Bone marrow (tissue), 2 donors: ENCODE data around the gene MMP24.
"Not testable (repeated sequence)": the region's sequence is repeated elsewhere in the genome, so short reads cannot be mapped to it uniquely, and the experiment has no call there.

Source experiments
- DNase-seq, 2 donors: peaks; one replicate each; lab custom pipeline; 2025; lab: John Stamatoyannopoulos, UW

The MMP24 gene

DNA sequence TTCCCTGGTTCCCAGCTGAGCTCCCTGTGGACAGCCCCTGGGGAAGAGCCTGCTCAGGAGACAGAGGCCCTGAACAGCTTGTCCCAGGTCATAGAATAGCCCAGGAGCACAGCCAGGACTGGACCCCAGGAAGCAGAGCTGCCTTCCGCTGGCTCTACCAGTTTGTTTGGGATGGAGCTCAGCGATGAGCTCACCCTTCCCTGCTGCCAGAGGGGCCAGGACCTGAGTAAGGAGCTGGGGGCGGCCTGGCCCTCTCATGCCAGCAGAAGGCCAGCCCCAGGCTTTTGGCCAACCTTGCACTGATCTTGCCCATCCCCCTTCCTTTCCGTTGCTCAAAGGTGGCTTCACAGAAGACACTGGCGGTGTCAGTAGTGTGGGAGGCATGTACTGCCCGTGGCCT lies 33.9 kb downstream of the MMP24 start:
- DNase-seq: no peak

DNA sequence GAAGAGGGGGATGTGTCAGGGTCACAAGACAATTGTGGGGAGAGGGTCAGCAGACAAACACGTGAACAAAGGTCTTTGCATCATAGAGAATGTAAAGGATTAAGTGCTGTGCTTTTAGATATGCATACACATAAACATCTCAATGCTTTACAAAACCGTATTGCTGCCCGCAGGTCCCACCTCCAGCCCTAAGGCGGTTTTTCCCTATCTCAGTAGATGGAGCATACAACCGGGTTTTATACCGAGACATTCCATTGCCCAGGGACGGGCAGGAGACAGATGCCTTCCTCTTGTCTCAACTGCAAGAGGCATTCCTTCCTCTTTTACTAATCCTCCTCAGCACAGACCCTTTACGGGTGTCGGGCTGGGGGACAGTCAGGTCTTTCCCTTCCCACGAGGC lies 35.8 kb downstream of the MMP24 start:
- DNase-seq: not testable (repeated sequence)

DNA sequence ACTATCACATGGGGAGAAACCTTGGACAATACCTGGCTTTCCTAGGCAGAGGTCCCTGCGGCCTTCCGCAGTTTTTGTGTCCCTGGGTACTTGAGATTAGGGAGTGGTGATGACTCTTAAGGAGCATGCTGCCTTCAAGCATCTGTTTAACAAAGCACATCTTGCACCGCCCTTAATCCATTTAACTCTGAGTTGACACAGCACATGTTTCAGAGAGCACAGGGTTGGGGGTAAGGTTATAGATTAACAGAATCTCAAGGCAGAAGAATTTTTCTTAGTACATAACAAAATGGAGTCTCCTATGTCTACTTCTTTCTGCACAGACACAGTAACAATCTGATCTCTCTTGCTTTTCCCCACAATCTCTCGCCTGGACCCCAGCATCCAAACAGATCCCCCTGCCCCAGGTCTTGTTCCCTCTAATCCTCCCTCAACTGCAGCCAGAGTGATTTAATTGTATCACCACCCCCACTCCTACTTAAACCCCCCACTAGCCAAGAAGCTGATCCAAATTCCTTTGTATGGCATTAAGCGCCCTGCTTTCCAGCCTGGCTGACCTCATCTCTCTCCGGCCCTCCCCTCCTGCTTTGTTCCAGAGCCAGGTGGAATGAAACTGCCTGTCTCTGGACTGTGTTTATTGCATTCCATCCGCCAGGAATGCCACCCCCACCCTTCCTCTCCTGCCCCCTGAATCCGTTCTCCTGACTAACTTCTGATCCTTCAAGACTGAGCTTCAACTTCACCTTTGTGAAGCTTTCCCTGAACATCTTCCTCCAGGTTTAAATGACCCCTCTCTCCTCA lies 36.4 kb downstream of the MMP24 start:
- not testable (repeated sequence) for DNase-seq

DNA sequence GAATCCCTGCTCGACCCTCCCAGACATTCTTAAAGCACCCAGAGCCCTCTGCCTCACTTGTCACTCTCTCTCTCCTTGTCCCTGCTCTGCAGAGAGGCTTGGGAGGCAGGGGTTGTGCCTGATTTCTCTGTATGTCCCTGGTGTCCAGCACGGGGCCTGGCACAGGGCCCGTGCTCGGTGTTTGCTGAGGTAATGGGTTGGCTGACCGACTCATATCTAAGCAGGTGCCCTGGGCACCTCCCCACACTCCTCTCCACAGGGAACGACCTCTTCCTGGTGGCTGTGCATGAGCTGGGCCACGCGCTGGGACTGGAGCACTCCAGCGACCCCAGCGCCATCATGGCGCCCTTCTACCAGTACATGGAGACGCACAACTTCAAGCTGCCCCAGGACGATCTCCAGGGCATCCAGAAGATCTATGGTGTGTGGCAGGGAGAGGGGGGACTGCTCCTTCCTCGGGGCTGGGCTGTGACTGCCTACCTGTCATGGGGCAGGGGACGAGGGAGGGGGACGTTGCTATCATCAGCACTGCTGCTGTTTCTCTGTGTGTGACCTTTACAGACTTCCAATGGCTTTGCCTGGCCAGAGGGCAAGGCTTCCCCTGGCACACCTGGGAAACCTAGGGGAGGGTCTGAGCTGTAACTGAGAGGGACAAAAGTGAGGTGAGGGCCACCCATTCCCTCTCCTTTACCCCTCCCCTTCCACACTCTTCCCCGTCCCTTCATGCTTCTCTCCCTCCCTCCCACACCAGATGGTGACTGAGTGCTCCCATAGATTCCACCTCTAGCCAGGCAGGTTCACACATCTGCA lies 37.2 kb downstream of the MMP24 start:
- no peak for DNase-seq

DNA sequence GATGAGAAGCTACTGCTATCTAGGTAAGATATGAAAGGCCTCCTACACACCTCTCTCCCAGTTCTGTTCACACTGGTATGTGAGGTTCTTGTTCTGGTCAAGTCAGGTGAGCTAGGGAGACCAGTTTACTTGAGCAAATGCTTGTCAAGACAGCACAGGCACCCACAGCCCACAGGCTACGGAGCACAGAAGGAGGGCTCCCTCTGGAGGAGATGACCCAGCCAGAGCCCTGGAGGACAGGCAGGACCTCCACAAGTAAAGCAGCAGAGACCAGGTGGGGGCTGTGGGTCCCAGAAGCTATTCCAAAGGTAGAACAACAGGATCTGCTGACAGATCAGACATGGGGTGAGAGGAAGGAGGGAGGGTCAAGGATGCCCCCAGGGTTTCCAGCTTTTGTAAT lies 38.3 kb downstream of the MMP24 start:
- DNase-seq: no peak

DNA sequence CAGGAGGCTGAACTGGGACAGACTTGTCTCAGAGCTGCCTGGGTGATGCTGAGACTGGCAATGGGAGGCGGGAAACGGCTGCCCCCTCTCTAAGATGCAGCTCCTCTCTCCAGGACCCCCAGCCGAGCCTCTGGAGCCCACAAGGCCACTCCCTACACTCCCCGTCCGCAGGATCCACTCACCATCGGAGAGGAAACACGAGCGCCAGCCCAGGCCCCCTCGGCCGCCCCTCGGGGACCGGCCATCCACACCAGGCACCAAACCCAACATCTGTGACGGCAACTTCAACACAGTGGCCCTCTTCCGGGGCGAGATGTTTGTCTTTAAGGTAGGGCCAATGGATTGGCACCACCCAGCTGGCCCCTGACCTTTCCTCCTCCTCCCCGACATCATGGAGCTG lies 40.6 kb downstream of the MMP24 start:
- DNase-seq: no peak

DNA sequence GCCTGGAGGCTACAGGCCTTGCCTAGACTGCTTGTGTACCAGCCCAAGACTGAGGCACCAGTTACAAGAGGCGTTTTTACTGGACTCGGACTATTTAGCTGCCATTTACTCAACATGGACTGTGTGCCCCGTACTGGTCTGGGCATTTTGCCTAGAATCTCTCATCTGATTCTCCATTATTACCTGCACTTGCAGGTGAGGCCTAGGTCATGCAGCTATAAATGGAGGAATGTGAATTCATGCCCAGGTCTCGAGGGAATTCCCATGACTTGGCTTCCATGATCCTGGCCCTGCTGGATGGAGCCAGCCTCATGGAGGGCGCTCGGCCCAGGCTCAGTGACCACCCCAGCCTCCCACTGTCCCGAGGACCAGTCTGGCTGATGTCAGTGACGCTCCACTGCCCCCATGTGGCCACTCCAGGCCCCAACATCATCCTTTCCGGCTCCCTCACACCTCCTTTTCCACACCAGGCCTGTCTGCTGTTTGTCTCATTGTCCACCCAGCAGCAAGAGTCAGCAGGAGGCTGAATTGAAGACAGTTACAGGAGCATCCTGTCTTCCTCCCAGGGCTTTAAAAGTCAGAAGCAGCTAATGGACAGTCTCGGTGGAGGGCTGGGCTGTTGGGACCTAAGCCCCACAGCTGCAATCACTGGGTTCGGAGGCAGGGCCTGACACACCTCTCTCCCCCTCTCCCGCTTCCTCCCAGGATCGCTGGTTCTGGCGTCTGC lies 42.7 kb downstream of the MMP24 start:
- peak in 1 of 2 donors; percentile 12 for DNase-seq

DNA sequence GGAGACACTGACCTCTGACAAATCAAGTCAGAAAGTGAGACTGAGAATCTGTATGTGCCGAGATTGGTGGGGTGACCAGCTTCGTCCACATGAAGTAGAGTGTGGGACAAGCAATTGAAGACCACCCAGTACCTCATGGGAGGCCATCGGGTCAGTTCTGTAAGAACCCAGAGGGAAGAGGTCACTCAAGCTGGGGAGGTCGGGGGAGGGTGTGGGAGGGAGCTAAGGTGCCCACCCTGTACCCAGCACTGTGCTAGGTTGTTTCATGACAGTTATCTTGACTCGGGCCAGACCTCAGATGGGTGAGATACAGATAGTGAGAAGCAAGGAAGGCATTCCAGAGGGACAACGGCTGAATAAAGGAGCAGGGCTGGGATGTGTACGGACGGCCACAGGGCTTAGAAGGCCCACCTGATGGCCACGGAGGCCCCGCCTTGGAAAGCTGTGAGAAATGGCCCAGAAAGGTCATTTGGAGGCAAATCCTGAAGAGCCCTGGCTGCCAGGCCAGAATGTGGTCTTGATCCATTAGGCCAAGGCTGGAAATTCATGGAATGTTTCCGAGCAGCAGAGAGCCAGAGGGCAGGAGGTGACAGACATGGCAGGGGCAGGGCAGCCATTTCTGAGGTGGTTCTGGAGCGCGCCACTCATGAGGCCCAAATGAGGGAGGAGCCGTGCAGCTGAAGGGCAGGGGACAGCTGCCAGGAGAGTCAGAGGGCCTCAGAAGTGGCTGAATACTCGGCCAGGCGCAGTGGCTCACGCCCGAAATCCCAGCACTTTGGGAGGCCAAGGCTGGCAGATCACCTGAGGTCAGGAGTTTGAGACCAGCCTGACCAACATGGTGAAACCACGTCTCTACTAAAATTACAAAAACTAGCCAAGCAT lies 43.8 kb downstream of the MMP24 start:
- no peak for DNase-seq

DNA sequence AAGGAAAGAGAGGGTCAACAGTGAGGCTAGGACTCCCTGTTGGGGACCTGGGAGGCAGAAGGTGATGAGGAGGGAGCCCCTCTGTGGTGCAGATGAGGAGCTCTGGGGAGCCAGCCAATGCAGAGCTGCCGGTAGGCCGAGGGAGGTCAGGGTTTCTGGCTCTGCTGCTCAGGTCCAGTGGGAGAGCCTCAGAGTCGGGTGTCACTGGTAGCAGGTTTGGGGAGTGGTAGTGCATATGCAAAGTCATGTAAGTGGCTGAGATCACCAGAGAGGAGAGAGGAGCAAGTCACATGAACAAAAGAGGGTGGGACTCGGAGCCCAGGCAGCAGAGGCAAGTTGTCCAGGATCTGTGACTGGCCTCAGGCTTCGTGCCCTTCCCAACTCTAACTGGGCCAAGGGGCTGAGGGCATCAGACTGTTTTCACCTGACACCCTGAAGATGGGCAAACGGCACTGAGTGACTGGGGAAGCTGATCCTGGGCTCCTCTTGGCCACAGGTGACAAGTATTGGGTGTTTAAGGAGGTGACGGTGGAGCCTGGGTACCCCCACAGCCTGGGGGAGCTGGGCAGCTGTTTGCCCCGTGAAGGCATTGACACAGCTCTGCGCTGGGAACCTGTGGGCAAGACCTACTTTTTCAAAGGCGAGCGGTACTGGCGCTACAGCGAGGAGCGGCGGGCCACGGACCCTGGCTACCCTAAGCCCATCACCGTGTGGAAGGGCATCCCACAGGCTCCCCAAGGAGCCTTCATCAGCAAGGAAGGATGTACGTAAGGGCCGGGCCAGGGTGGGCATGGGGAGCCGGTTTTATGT lies 44.8 kb downstream of the MMP24 start:
- no peak for DNase-seq

DNA sequence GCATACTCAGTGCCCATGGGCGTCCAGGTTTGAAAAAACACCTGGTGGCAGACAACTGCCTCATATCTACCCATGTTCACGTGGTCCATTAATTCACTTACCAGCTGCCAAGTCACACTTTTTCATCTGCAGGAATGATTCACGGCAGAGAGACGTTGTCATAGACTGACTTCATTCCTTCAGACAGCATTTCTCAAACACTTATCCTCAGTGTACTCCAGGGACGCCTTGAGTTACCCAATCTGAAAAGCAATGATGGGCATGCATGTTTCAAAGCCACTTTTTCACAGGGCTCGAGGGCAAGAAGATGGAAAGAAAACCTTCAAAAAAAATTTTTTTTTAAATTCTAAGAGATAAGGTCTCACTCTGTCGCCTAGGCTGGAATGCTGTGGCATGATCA lies 45.4 kb downstream of the MMP24 start:
- no peak for DNase-seq

DNA sequence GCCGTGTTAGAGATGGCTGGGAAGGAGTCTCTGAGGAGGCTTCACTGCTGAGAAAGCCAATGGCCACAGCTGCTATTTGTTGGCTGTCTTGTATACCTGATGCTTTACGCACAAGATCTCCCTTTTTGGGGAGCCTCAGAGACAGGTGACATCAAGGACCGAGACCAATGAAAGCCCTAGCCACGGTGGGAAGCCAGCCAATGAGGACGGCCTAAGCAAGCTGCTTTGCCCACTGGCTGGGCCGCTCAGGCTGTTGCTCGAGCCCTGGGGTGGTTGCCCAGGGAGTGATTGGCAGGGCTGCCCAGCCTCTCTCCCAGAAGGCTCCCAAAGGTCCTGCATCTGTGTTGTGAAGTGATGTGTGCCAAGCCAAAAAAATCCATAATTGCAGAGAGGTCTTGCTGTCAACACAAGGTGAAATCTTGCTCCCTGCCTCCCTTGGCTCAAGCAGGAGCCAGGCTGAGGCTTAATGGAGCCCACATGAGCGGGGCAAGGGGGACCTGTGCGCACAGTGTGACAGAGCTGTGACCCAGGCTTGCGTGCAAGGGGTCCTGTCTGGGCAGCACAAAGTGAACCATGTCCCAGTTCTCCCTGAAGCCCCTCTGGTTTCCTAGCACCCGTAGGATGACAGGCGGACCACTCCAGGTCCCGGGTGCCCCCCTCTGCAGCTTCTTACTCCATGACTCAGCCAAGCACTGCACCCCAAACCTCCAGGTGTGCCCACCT lies 47.1 kb downstream of the MMP24 start:
- no peak for DNase-seq

DNA sequence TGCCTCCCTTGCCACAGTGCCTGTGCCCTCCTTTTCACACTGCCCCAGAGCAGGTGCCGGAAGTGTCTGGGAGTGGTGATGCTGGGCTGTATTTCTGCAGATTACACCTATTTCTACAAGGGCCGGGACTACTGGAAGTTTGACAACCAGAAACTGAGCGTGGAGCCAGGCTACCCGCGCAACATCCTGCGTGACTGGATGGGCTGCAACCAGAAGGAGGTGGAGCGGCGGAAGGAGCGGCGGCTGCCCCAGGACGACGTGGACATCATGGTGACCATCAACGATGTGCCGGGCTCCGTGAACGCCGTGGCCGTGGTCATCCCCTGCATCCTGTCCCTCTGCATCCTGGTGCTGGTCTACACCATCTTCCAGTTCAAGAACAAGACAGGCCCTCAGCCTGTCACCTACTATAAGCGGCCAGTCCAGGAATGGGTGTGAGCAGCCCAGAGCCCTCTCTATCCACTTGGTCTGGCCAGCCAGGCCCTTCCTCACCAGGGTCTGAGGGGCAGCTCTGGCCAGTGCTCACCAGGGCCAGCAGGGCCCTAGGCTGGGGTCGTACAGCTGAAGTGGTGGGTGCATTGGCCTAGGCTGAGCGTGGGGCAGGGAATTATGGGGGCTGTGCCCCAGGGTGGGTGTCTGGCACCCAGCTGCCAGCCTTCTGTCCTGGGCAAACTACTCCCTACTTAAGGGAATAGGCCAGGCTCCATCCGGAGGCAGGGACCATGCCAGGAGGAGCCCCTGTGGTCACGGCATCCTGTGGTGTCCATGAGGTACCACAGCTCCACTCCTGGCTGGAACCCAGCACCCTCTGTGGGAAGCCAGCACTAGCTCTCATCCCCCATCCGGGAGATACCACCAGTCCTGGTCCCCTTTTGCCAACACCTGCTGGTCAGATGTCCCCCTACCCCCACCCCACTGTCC lies 47.9 kb downstream of the MMP24 start:
- DNase-seq: no peak

DNA sequence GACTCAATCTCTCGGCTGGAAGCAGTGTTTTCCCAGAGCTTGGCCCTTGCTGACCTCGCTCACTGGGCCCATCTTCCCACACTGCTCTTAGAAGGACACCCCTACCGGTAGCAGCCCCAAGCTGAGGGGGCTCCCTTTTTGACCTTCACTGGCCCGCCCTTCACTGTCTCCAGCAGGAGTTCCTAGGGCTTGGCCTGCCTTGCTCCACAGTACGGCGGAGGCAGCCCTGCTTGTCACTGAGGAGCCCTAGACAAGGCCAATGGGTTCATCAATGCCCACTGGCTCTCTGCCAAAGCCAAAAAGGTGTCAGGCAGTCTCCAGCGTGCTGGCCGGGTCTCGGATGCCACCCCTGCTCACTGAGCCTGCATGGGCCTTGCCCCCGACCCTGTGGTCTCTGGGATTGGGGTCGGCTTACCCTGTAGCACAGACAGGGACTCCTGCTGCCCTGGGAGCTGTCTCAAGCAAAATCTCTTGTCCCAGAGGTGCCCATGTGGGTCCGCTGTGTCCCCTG lies 49.3 kb downstream of the MMP24 start:
- no peak for DNase-seq

DNA sequence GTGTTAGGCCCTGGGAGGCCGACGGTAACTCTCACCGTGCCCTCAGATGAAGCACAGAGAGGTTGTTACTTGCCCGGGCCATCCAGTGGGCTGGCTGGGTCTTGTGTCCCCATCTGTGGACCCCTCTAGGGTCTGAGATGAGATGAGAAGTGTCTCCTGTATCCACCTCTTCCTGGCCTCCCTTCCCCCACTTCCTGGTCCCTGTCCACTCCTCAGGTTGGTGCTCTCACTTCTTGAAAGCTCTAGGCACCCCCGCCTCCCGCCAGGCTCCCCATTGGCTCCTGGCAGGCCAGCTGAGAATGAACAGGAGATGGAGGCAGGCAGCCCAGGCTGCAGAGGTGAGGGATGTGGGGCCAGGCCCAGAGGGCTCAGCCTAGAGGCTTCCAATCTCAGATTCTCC lies 49.9 kb downstream of the MMP24 start:
- no peak for DNase-seq

DNA sequence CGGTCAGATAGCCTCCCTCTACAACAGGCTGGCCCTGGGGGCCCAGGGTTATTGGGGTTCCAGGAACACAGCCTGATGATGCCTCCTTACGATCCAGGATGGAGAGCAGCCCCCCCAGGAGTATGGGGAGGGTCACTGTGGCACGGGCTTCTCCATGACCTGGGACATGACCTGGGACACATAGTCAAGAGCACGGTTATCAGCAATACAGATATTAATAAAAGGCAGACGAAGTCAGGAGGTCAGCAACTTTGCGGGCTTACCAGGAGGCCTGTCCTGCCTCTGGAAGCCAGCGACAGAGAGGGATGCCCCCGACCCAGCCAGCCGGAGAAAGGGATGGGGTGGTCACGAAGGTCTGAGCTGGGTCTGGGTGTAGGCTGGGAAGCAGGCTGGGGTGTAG lies 50.6 kb downstream of the MMP24 start:
- no peak for DNase-seq

DNA sequence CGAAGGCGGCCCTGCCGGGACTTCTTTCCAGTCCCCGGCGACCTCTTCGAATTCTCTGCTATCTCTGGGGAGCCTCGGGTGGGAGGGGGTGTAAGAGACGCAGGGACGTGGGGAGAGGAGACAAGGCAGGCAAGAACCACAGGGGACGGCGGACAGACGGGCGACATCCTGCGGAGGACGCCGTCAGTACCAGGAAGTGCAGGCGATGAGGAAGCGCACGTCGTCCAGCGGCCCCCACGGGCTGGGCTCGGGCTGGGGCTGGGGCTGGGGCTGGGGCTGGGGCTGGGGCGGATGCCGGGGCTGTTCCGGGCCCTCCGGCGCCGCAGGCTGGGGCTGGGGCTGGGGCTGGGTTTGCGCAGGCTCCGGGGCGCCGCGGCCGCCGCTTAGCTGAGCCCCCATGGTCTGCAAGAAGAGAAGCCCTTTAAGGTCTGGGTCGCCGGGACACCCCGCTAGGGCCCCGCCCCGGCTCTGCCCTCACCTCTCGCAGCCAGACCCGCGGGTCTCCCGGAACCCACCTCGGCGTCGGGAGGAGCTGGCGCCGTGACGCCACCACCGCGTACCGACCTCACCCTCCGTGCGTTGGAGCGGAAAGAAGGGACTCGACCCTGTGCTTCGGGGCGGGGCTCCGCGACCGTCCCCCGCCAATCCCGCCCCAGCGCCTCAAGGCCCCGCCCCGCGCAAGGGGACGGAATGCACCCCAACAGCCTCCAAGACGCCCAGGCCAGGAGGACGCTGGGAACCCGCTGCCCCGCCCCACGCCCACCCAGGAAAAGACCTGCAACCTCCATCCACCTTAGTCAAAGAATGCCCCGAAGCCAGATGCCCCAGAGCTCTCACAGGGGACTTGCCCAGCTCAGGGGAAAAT lies 51.3 kb downstream of the MMP24 start, which contains the start of gene MMP24OS:
MMP24OS (minus strand) TSS at position 592 of the 865 bp plus-strand sequence; CDS start at position 399, 193 bp downstream.
- peak; percentile 86 to 89 for DNase-seq

DNA sequence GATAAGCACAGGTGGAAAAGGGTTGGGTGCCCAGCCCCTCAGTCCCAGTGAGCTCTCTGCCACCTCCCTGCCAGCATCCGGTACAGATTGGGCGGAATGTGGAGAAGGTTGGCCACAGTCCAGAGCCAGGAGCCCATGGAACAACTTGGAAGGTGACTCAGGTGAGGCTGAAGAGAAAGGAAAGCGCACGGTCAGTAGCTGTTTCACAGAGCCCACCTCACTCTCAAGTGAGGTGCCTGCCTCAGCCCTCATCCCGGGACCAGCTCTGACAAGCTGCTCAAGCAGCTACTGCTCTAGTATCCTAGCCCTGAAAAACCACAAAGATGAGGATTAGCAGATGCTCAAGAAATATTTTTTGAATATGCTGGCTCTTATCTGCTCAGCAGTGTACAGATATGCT lies 52.5 kb downstream of the MMP24 start:
- no peak for DNase-seq
